ENCODE measurements around the gene CD9.

- TF ChIP-seq CTCF (IDR thresholded peaks at IDR 0.05; ENCODE audit: low read length) (no peak), EZH2 (IDR thresholded peaks at IDR 0.05; ENCODE audit: borderline replicate concordance, low read length) (no peak)
Measured at GRCh38 chr12:6249580-6249979, 49.4 kb downstream of the CD9 start.

Data from OCI-LY1 (cell line).